Epithelial cell of proximal tubule (primary cell): Measurements from ENCODE around the gene SBK2. TPM values are rescaled to one million over a fixed set of nuclear protein-coding genes. Genes with fewer than 3 reads are reported as not detected.

Experiments used
- DNase-seq: peaks from one replicate; pipeline ENCODE4 v3.0.0-alpha.2; 2011; ENCODE audit warnings: low read depth
- H3K4me3 ChIP-seq: 2 replicates; pipeline ENCODE4 v1.5.1; 2011; ENCODE audit warnings: low read depth, mild to moderate bottlenecking, low read length
- CTCF ChIP-seq: conservative IDR thresholded peaks from 2 replicates; pipeline ENCODE4 v1.5.1; 2012; ENCODE audit warnings: low read depth, mild to moderate bottlenecking, low read length
- total RNA-seq: library from RNA; depleted of rRNA; stranded (reverse); fragments of >200 nt; gene quantifications from 2 replicates; pipeline ENCODE4 v1.2.3, GENCODE V29; 2015

The SBK2 gene
- total RNA-seq, 1 donor from 2014 or later = 2.9 TPM

GRCh38 chr19:55490478-55491432 is 46.2 kb downstream of the SBK2 start:
- no peak overlapping the region for H3K4me3 ChIP-seq
- TF ChIP-seq CTCF = no peak
- DNase-seq = no peak

DNA sequence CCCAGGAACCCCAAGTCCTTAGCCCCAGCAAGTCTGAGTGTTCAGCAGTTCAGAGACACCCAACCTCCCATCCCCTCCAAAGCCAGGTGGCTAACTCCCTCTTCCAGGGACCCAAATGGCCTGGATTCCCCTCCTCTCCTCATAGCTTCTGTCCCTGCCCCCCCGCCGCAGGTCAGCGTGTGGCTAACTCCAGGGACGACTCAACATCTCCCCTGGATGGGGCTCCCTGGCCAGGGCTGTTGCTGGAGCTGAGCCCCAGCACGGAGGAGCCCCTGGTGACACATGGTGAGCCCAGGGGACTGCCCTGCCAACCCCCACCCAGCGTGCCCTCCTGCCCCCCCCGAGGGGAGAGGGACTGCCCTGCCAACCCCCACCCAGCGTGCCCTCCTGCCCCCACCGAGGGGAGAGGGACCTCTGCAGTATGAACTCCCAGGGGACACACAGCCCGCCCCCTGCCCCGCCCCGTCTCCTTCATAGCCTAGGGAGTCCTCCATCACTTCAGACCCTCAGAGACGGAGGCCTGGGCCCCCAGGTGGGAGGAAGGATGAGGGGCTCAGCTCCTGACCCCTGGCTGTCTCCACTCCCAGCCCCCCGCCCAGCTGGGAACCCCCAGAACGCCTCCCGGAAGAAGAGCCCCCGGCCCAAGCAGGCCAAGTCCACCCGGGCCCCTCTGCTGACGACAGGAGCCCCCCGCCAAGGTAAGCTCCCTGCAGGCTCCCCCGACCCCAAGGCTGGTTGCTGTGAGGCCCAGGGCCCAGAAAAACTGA is 47.0 kb downstream of the SBK2 start:
- no peak for DNase-seq
- H3K4me3 ChIP-seq = no peak overlapping the region
- no peak for TF ChIP-seq CTCF

DNA sequence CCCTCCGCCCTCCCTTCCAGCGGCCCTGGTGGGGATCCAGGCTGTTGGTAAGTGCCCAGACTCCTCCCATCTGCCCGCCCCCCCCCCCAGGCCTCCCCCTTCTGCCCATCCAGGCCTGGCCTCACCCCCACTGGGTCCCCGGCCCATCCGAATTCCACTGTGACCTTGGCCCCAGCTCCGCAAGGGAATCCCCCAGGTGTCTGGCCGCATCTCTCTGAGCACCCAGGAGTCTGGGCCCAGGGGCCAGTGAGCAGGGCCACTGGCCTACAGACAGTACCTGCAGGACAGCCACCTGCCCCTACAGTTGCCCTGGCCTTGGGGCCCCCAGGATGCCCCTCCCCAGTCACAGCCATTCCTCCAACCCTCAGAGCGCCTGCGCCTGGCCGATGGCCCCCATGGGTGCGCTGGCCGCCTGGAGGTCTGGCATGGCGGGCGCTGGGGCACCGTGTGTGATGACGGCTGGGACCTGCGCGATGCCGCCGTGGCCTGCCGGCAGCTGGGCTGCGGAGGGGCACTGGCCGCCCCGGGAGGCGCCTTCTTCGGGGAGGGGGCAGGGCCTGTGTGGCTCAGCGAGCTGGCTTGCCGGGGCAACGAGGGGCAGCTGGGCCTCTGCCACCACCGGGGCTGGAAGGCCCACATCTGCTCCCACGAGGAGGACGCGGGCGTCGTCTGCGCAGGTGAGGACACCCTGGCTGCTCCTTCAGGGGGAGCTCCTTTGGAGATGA is 47.8 kb downstream of the SBK2 start:
- DNase-seq = no peak
- no peak for TF ChIP-seq CTCF
- no peak overlapping the region for H3K4me3 ChIP-seq

GRCh38 chr19:55487924-55488687 is 48.8 kb downstream of the SBK2 start, which contains the start of gene SSC5D:
SSC5D (plus strand) TSS chr19:55488436; CDS start chr19:55488590, 154 bp downstream.
- no peak for TF ChIP-seq CTCF
- H3K4me3 ChIP-seq = peak within 1 kb of the TSS; percentile 25
- DNase-seq = no peak

GRCh38 chr19:55486971-55487923 is 49.7 kb downstream of the SBK2 start:
- peak; percentile 59 for DNase-seq
- H3K4me3 ChIP-seq = peak overlapping the region; percentile 25

More at GRCh38 chr19:55486971-55487923, 49.7 kb downstream of the SBK2 start:
- no peak for TF ChIP-seq CTCF
